ENCODE data around the gene PTPRCAP.

DNA sequence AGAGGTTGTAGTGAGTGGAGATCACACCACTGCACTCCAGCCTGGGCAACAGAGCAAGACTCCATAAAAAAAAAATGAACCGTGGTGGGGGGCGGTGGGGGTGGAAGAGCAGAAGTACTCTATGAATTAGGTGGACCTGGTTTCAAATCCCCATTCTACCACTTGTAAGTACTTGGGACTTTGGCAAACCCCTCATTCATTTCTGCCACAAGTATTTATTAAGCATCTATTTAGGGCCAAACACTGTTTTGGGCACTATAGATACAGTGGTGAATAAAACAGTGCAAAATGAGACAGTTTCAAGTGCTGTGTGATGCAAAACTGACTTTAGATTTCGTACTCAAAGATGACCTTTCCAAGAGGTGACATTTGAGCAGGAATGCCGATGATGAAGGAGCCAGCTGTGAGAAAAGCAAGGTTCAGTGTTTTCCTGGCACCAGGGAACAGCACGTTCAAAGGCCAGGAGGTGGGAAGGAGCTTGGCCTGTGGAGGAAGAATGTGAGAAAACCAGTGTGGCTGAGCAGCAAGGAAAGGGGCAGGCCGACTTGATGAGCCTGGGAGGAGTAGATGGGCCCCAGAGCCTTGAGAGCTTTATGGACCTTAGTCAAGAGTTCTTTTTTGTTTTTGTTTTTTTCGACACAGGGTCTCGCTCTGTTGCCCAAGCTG, 33.0 kb upstream of the PTPRCAP start:
- TF ChIP-seq EZH2phosphoT487 (IDR thresholded peaks at IDR 0.05; ENCODE audit: borderline replicate concordance), result no peak
- TF ChIP-seq, protein P1, sequence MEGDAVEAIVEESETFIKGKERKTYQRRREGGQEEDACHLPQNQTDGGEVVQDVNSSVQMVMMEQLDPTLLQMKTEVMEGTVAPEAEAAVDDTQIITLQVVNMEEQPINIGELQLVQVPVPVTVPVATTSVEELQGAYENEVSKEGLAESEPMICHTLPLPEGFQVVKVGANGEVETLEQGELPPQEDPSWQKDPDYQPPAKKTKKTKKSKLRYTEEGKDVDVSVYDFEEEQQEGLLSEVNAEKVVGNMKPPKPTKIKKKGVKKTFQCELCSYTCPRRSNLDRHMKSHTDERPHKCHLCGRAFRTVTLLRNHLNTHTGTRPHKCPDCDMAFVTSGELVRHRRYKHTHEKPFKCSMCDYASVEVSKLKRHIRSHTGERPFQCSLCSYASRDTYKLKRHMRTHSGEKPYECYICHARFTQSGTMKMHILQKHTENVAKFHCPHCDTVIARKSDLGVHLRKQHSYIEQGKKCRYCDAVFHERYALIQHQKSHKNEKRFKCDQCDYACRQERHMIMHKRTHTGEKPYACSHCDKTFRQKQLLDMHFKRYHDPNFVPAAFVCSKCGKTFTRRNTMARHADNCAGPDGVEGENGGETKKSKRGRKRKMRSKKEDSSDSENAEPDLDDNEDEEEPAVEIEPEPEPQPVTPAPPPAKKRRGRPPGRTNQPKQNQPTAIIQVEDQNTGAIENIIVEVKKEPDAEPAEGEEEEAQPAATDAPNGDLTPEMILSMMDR (conservative IDR thresholded peaks at IDR 0.05; ENCODE audit: low read length), result no peak

Data from Loucy (cell line).